HG02588 (cell line): ENCODE data around the gene NR2F6.
"Not testable (repeated sequence)": the region's sequence is repeated elsewhere in the genome, so short reads cannot be mapped to it uniquely, and the experiment has no call there.

ENCODE experiments used
- ATAC-seq: cut with Tn5 transposase; IDR thresholded peaks from one replicate; pipeline ENCODE4 v1.9.1; 2021; ENCODE audit warnings: mild to moderate bottlenecking, moderate library complexity; ENCODE audit not compliant: unreplicated experiment

The NR2F6 gene

GRCh38 chr19:17245535-17245984 lies at the start of gene NR2F6:
TSS of gene NR2F6 (minus strand) at chr19:17245919. CDS start at chr19:17245220, 699 bp downstream.
- no peak for ATAC-seq

- no peak for ATAC-seq
Measured at GRCh38 chr19:17294051-17294891, 48.6 kb upstream of the NR2F6 start.

- no peak for ATAC-seq
Measured at GRCh38 chr19:17293605-17294004, 47.9 kb upstream of the NR2F6 start.

- peak; percentile 70 for ATAC-seq
Measured at GRCh38 chr19:17292301-17293074, 46.8 kb upstream of the NR2F6 start.

- ATAC-seq = no peak
Measured at GRCh38 chr19:17289489-17289888, 43.8 kb upstream of the NR2F6 start.

GRCh38 chr19:17286752-17287151 lies 41.0 kb upstream of the NR2F6 start:
- no peak for ATAC-seq

GRCh38 chr19:17286263-17286662 lies 40.5 kb upstream of the NR2F6 start:
- no peak for ATAC-seq

- no peak for ATAC-seq
Measured at GRCh38 chr19:17285415-17286135, 39.9 kb upstream of the NR2F6 start.

GRCh38 chr19:17283504-17283996 lies 37.8 kb upstream of the NR2F6 start:
- no peak for ATAC-seq

- ATAC-seq = peak; percentile 65
Measured at GRCh38 chr19:17282488-17283125, 36.9 kb upstream of the NR2F6 start.

GRCh38 chr19:17281391-17282304 lies 35.9 kb upstream of the NR2F6 start, which contains the start of gene ANKLE1:
TSS of gene ANKLE1 (plus strand) at chr19:17281901. CDS start at chr19:17281921, 20 bp downstream.
- no peak for ATAC-seq

- no peak for ATAC-seq
Measured at GRCh38 chr19:17279436-17279835, 33.7 kb upstream of the NR2F6 start.

- ATAC-seq = no peak
Measured at GRCh38 chr19:17275441-17276175, 29.9 kb upstream of the NR2F6 start.

- not testable (repeated sequence) for ATAC-seq
Measured at GRCh38 chr19:17274892-17275291, 29.2 kb upstream of the NR2F6 start.

- no peak for ATAC-seq
Measured at GRCh38 chr19:17268754-17269153, 23.0 kb upstream of the NR2F6 start.

GRCh38 chr19:17266975-17267788 lies 21.5 kb upstream of the NR2F6 start, which contains the start of gene BABAM1:
TSS of gene BABAM1 (plus strand) at chr19:17267443. CDS start at chr19:17268807, 1,364 bp downstream.
- ATAC-seq = peak; percentile 88

GRCh38 chr19:17266589-17266974 lies 20.9 kb upstream of the NR2F6 start:
- peak; percentile 15 for ATAC-seq

GRCh38 chr19:17266026-17266425 lies 20.3 kb upstream of the NR2F6 start:
- ATAC-seq = no peak
